NB4 (cell line): ENCODE data around the gene SLC7A6.

ENCODE experiments used
- DNase-seq: peaks from one replicate; pipeline ENCODE4 v3.0.0; 2010; ENCODE audit warnings: low read depth
- H3K4me3 ChIP-seq: one replicate; pipeline ENCODE4 v1.5.1; 2011; ENCODE audit warnings: mild to moderate bottlenecking, low read depth, low read length, moderate library complexity
- MYC ChIP-seq: IDR thresholded peaks from 2 replicates; pipeline ENCODE4 v1.6.1; 2011; ENCODE audit warnings: low read depth, low read length
- POLR2A ChIP-seq: IDR thresholded peaks from 2 replicates; pipeline ENCODE4 v1.6.1; 2011; ENCODE audit warnings: mild to moderate bottlenecking; ENCODE audit not compliant: insufficient read length; ENCODE audit errors: extremely low read depth
- TF ChIP-seq, protein P1 (sequence below): IDR thresholded peaks from 2 replicates; pipeline ENCODE4 v1.6.1; 2011; ENCODE audit warnings: low read depth, low read length
- TF ChIP-seq, protein P2 (sequence below): IDR thresholded peaks from one replicate; pipeline ENCODE4 v1.5.1; 2012; ENCODE audit warnings: low read depth, low read length

Gene SLC7A6

DNA sequence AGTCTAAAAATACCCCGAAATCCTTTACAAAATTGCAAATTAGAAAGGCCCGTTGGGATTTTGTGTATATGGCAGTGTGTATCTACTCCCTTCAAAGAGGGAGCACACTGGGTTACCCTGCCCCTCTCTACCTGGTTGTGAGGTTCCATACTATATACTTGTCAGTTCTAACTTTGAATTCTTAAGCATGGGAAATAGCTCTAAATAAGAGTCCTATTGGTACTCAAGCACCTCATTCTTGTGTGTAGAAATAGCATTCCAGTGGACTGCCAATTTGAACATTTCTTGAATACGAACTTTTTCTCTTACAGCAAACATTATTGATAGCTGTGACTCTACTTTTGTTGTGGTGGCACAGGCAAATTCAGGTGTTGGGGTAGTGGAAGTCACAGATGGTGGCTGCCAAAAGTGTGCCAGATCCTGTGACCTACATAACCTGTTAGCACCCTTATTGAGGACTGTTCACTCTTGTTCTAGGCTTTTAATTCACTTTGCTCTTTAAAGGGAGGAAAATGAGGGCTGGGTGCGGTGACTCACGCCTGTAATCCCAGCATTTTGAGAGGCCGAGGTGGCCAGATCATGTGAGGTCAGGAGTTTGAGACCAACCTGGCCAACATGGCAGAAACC is 44.5 kb upstream of the SLC7A6 start:
- no peak for DNase-seq
- H3K4me3 ChIP-seq, result no peak overlapping the region
- TF ChIP-seq, protein P1, sequence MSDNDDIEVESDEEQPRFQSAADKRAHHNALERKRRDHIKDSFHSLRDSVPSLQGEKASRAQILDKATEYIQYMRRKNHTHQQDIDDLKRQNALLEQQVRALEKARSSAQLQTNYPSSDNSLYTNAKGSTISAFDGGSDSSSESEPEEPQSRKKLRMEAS, result no peak
- no peak for TF ChIP-seq MYC
- TF ChIP-seq POLR2A, result no peak
- TF ChIP-seq, protein P2, sequence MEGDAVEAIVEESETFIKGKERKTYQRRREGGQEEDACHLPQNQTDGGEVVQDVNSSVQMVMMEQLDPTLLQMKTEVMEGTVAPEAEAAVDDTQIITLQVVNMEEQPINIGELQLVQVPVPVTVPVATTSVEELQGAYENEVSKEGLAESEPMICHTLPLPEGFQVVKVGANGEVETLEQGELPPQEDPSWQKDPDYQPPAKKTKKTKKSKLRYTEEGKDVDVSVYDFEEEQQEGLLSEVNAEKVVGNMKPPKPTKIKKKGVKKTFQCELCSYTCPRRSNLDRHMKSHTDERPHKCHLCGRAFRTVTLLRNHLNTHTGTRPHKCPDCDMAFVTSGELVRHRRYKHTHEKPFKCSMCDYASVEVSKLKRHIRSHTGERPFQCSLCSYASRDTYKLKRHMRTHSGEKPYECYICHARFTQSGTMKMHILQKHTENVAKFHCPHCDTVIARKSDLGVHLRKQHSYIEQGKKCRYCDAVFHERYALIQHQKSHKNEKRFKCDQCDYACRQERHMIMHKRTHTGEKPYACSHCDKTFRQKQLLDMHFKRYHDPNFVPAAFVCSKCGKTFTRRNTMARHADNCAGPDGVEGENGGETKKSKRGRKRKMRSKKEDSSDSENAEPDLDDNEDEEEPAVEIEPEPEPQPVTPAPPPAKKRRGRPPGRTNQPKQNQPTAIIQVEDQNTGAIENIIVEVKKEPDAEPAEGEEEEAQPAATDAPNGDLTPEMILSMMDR, result no peak

DNA sequence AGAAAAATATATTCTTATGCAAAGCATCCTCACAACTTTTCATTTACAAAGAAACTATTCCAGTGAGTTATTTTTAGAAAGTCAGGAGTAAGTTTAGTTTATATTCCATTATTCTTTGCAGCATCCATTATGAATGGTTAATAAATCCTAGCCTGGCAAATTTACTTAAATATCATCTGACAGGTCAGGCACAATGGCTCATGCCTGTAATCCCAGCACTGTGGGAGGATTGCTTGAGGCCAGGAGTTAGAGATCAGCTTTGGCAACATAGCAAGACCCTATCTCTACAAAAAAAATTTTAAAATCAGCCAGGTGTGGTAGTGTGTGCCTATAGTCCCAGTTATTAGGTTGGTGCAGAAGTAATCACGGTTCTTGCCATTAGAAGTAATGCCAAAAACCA is 41.3 kb upstream of the SLC7A6 start:
- no peak for DNase-seq
- TF ChIP-seq, protein P2, result no peak
- TF ChIP-seq, protein P1, result no peak
- no peak for TF ChIP-seq POLR2A
- TF ChIP-seq MYC, result no peak
- no peak overlapping the region for H3K4me3 ChIP-seq

DNA sequence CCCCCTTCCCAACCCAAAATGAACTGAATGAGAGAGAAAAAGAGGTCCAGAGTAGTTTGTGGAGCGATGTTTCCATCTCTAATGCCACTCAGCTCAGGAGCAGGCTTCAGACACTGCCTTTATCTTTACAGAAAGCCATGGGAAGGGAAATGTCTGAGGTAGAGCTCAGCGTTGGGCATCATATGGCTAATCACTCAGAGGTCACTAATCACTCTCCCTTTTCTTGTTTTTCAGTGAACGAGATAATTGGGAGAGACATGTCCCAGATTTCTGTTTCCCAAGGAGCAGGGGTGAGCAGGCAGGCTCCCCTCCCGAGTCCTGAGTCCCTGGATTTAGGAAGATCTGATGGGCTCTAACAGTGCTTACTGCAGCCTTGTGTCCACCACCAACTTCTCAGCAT is 38.2 kb upstream of the SLC7A6 start:
- DNase-seq, result no peak
- TF ChIP-seq MYC (no peak), POLR2A (no peak)
- TF ChIP-seq, protein P1, result no peak
- TF ChIP-seq, protein P2, result no peak
- no peak overlapping the region for H3K4me3 ChIP-seq

DNA sequence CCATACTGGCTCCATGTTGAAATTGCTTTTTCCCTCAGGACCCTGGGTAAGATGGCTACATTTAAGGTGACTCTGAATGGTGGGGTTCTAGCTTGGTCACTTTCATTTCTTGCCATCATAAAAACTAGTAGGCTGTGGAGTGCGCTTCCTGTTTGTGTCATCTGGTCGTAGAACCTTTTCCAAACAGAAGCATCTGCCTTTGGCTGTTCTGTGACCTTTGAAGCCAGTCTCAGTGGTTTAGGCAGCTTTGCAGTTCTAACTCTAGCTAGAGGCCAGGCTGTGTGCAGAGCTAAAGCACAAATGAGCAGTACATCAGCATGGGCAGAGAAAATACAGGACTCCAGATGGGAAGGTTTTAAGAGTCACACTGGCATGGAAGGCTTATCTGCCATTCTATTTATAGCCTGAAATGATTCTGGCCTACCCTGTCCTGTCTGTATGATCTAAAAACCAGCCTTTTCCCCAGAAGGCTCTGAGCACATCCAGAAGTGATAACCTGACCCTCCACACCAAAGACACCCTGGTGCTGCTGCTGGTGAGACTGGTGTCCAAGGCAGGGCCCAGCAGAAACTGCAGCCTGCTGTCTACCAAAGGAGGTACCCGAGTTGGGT is 37.0 kb upstream of the SLC7A6 start:
- no peak for DNase-seq
- no peak overlapping the region for H3K4me3 ChIP-seq
- TF ChIP-seq POLR2A (no peak), MYC (no peak)
- TF ChIP-seq, protein P2, result no peak
- TF ChIP-seq, protein P1, result no peak

DNA sequence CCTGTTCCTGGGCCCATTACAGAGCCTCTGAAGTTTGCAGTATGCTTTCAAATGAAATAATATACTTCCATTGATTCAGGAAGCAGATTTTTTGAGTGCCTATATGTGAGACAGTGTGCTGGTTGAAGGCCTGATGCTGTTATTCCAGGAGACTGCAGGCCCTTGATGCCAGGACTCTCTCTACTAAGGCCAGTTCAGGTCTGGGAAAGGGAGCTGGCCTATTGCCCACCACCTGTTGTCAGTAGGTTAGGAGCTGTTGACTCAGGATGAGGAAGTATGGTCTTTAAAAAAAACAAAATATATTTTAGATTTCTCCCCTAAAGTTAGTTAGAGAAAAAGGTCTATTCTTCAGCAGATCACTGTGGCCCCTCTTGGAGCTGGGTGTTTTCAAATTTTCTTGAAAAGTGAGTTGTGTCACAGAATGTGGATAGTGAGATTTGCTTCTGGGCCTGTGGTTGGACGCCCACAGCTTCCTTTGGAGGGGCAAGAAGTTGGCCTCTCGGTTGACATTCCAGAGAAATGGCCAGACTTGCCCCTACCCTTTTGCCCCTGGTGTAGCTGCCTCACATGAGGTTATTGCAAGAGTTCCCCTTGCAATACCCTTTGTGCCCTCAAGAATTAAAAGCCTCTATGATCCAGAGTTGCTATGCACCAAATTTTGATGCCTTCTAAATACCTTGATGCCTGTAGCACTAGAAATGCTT is 36.3 kb upstream of the SLC7A6 start:
- TF ChIP-seq, protein P2, result no peak
- DNase-seq, result no peak
- H3K4me3 ChIP-seq, result no peak overlapping the region
